ENCODE data around the gene COPG1.

GRCh38 chr3:129318921-129319320 lies 69.5 kb downstream of the COPG1 start:
- TF ChIP-seq EP300 (IDR thresholded peaks at IDR 0.05) (no peak), POLR2A (IDR thresholded peaks at IDR 0.05) (no peak), CTCF (IDR thresholded peaks at IDR 0.05) (no peak), POLR2AphosphoS5 (IDR thresholded peaks at IDR 0.05) (no peak)

Measured in sigmoid colon (tissue), 4 donors.